GM12878 (cell line): Measurements from ENCODE around the gene TRPM3. TPM values are rescaled to one million over a fixed set of nuclear protein-coding genes. Genes with fewer than 3 reads are reported as not detected.

Source experiments
- ATAC-seq: fragments of 200-7000 bp; cut with Tn5 transposase; 3 replicates; pipeline ENCODE4 v1.9.1; 2020; ENCODE audit warnings: mild to moderate bottlenecking, moderate library complexity
- BruUV-seq: library from RNA; stranded (reverse); fragments of 400-500 nt; replicated peaks from 2 replicates; lab custom pipeline; 2021; lab: Mats Ljungman, UMichigan
- CTCF ChIA-PET: fragments of 300-600 bp; sonication (Branson Sonifier 250); formaldehyde crosslinking; extraction: SDS; loops from one replicate; lab custom pipeline; 2021; ENCODE audit warnings: inconsistent platforms; lab: Yijun Ruan, JAX
- POLR2A ChIA-PET: fragments of 350-600 bp; formaldehyde crosslinking; extraction: SDS; loops from one replicate; lab custom pipeline; 2021; ENCODE audit warnings: inconsistent platforms; lab: Charles Lee
- RAD21 ChIA-PET: fragments of 300-600 bp; sonication (Branson Sonifier 250); formaldehyde crosslinking; loops from one replicate; lab custom pipeline; 2023; ENCODE audit warnings: antibody characterized with exemption; ENCODE audit not compliant: unreplicated experiment; lab: Charles Lee
- SMC1A ChIA-PET: fragments of 300-600 bp; sonication (Branson Sonifier 250); formaldehyde crosslinking; loops from one replicate; lab custom pipeline; 2023; ENCODE audit not compliant: unreplicated experiment, uncharacterized antibody; lab: Charles Lee
- DNase-seq: peaks from one replicate; pipeline ENCODE4 v3.0.0-alpha.2; 2011; ENCODE audit warnings: low read depth, low spot score
- FAIRE-seq: peaks from 3 replicates; lab custom pipeline; 2011; peaks lifted over from hg19 to GRCh38; lab: Jason Lieb, UNC
- H2AFZ ChIP-seq: 2 replicates; pipeline ENCODE4 v1.6.0; 2011; ENCODE audit warnings: low read depth, low read length, control low read depth; ENCODE audit not compliant: control insufficient read depth
- H3K27ac ChIP-seq: 2 replicates; pipeline ENCODE4 v1.5.1; 2011; ENCODE audit warnings: control low read depth; ENCODE audit not compliant: control insufficient read depth, insufficient read depth
- H3K27me3 ChIP-seq, 2 experiments: replicated peaks in 1 of 2; 2 replicates each; pipeline versions ENCODE4 v1.6.0 to v1.6.1; 2011; ENCODE audit warnings: low read length in 1 of 2; ENCODE audit not compliant: control insufficient read depth in 2 of 2, insufficient read depth in 2 of 2
- H3K36me3 ChIP-seq, 2 experiments: 2 replicates each; pipeline ENCODE4 v1.5.1; 2011; ENCODE audit warnings: low read length in 1 of 2; ENCODE audit not compliant: control insufficient read depth in 2 of 2, insufficient read depth in 2 of 2
- H3K4me1 ChIP-seq: 2 replicates; pipeline ENCODE4 v1.6.1; 2011; ENCODE audit warnings: mild to moderate bottlenecking, low read length, moderate library complexity, mixed read lengths; ENCODE audit not compliant: control insufficient read depth, insufficient read depth
- H3K4me2 ChIP-seq: 2 replicates; pipeline ENCODE4 v1.6.0; 2011; ENCODE audit warnings: control low read depth; ENCODE audit not compliant: control insufficient read depth, insufficient read depth
- H3K4me3 ChIP-seq: fragments of 200-600 bp; sonication (generic); 2 replicates; pipeline ENCODE4 v1.5.1; 2016
- H3K79me2 ChIP-seq: 2 replicates; pipeline ENCODE4 v1.6.0; 2011; ENCODE audit warnings: low read length; ENCODE audit not compliant: control insufficient read depth, insufficient read depth
- H3K9ac ChIP-seq: 2 replicates; pipeline ENCODE4 v1.8.0; 2011; ENCODE audit warnings: low read length, control low read depth, mixed read lengths; ENCODE audit not compliant: control insufficient read depth, insufficient read depth
- H3K9me3 ChIP-seq: replicated peaks from 3 replicates; pipeline ENCODE4 v1.5.1; 2011; ENCODE audit warnings: mild to moderate bottlenecking, low read length; ENCODE audit not compliant: control insufficient read depth, insufficient read depth
- H4K20me1 ChIP-seq: 2 replicates; pipeline ENCODE4 v1.6.0; 2011; ENCODE audit not compliant: control insufficient read depth, insufficient read depth
- CREB1 ChIP-seq: IDR thresholded peaks from 2 replicates; pipeline ENCODE4 v1.6.1; 2012; ENCODE audit warnings: low read depth, mild to moderate bottlenecking, inconsistent platforms
- KLF5 ChIP-seq: fragments of 450-650 bp; IDR thresholded peaks from 2 replicates; pipeline ENCODE4 v1.6.1; 2014; ENCODE audit warnings: mild to moderate bottlenecking; ENCODE audit not compliant: partially characterized antibody
- LARP7 ChIP-seq: fragments of 450-650 bp; IDR thresholded peaks from 2 replicates; pipeline ENCODE4 v1.6.1; 2017; ENCODE audit warnings: mild to moderate bottlenecking
- POLR2A ChIP-seq: IDR thresholded peaks from 2 replicates; pipeline ENCODE4 v1.6.1; 2011; ENCODE audit warnings: low read depth, mild to moderate bottlenecking, low read length
- SREBF1 ChIP-seq: IDR thresholded peaks from 2 replicates; pipeline ENCODE4 v1.6.1; 2012; ENCODE audit warnings: mild to moderate bottlenecking, low read length
- TCF12 ChIP-seq: IDR thresholded peaks from 2 replicates; pipeline ENCODE4 v1.6.1; 2011; ENCODE audit warnings: low read depth, mild to moderate bottlenecking, low read length
- USF1 ChIP-seq: IDR thresholded peaks from 2 replicates; pipeline ENCODE4 v1.6.1; 2011; ENCODE audit warnings: borderline replicate concordance, low read depth, mild to moderate bottlenecking, moderate library complexity, mixed read lengths, low read length; ENCODE audit not compliant: insufficient read depth; ENCODE audit errors: extremely low read length
- ZNF217 ChIP-seq: fragments of 450-650 bp; IDR thresholded peaks from 2 replicates; pipeline ENCODE4 v1.6.1; 2017; ENCODE audit warnings: antibody characterized with exemption, mild to moderate bottlenecking
- ZNF274 ChIP-seq: IDR thresholded peaks from one replicate; pipeline ENCODE4 v1.8.0; 2011; ENCODE audit not compliant: insufficient read length, insufficient read depth
- WGBS: methylation state at CpG from one replicate; pipeline ENCODE4 v1.1.6; 2016; ENCODE audit warnings: low lambda C conversion rate; ENCODE audit not compliant: insufficient replicate concordance, insufficient coverage; ENCODE audit errors: missing lambda C conversion rate; 5-methylcytosine and 5-hydroxymethylcytosine counted together
- in situ Hi-C: fragments of 300-500 bp; cut with MboI; formaldehyde crosslinking; loops from 9 replicates; pipeline ENCODE4 v1.14.3; 2018; ENCODE audit warnings: mixed read lengths
- intact Hi-C: fragments of 100-400 bp; cut with micrococcal nuclease; formaldehyde crosslinking; loops from one replicate; pipeline ENCODE4 v1.14.2; 2022; ENCODE audit not compliant: unreplicated experiment
- polyA plus RNA-seq, 11 experiments: library from polyadenylated mRNA; depleted of rRNA in 4 of 11; unstranded in 6 of 11; stranded (reverse) in 5 of 11; fragments of >200 nt; fragmentation: Nextera tagmentation in 4 of 11; fragmentation: Illumina TruSeq in 1 of 11; extraction: Ambion mirVana in 4 of 11; extraction: Trizol in 1 of 11; gene quantifications; 1 replicate in 1 of 11; 2 replicates in 10 of 11; pipeline versions ENCODE4 v1.2.1 to v1.2.3, GENCODE V29; 2011 to 2016; ENCODE audit warnings: inconsistent platforms in 2 of 11, missing spikeins in 2 of 11, low read depth in 1 of 11
- total RNA-seq, 4 experiments: library from RNA; depleted of rRNA in 3 of 4; stranded (reverse); fragments of >200 nt in 3 of 4; fragmentation: Illumina TruSeq in 1 of 4; extraction: Trizol in 1 of 4; gene quantifications; 2 replicates each; pipeline versions ENCODE4 v1.2.1 to v1.2.3, GENCODE V29; 2013 to 2021

Gene TRPM3
- total and polyA plus RNA-seq, 10 of the 15 experiments (the other 5 are each of a cell fraction or from before 2014, with no cell fraction given) = not detected

DNA sequence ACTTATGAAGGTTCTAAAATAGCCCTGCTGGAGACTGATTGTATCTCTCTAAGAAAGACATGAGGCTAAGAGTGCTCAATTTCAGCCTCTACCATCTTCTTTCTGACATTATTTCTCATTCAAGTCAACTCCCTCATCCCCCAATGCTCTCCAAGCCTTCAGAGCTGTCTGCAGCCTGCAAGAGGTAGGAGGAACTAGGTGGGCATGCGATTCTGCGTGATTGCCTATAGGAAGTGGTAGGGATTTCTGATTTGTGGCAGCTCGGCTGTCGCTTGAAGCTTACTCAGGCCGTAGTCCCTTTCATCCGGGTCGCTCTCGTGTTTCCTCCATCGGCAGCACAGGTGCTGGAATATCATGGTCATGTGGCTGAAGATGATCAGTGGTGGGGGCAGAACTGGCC is 568.9 kb downstream of the TRPM3 start:
- Histone ChIP-seq H4K20me1 (no peaks in the 10 kb centered on the region), H3K36me3 (no peaks in the 10 kb centered on the region), H2AFZ (no peak overlapping the region), H3K9ac (no peak overlapping the region), H3K27ac (no peak overlapping the region), H3K79me2 (no peaks in the 10 kb centered on the region), H3K9me3 (no peaks in the 10 kb centered on the region), H3K4me2 (no peak overlapping the region), H3K27me3 (no peaks in the 10 kb centered on the region), H3K4me3 (no peak overlapping the region), H3K4me1 (peaks cover 2% of the 10 kb centered on the region)
- WGBS = 54% methylated on average over 9 of the region's 9 CpGs
- RAD21 ChIA-PET = no interaction called here
- TF ChIP-seq SREBF1 = no peak
- TF ChIP-seq LARP7 = no peak
- no peak for TF ChIP-seq CREB1
- no peak for TF ChIP-seq POLR2A
- no peak for TF ChIP-seq ZNF217
- no peak for TF ChIP-seq USF1
- no peak for TF ChIP-seq KLF5
- TF ChIP-seq TCF12 = no peak
- TF ChIP-seq ZNF274 = no peak
- intact Hi-C loops (no loop called here), in situ Hi-C loops (no loop called here)
- CTCF ChIA-PET = interaction anchor here (0.7 to 1.9 kb wide), 3 partner anchors 10 to 38 kb away, joined by 4 read pairs; no protein-coding TSS in a partner anchor
- SMC1A ChIA-PET = interaction anchor here (0.5 to 1.8 kb wide), 4 partner anchors 11 to 30 kb away, joined by 3 to 5 read pairs (median 3); no protein-coding TSS in a partner anchor
- ATAC-seq (no peak), DNase-seq (no peak), FAIRE-seq (no peak)
- POLR2A ChIA-PET = no interaction called here
- no TSS peak for BruUV-seq
